ENCODE data around the gene RAB1A. TPM values are rescaled to one million over a fixed set of nuclear protein-coding genes. Genes with fewer than 3 reads are reported as not detected.
"Not testable (repeated sequence)": the region's sequence is repeated elsewhere in the genome, so short reads cannot be mapped to it uniquely, and the experiment has no call there.

Gene RAB1A
- total and polyA plus RNA-seq, 2 of the 13 experiments (the other 11 are each of a cell fraction or from before 2014, with no cell fraction given) = 206 to 226 TPM

DNA sequence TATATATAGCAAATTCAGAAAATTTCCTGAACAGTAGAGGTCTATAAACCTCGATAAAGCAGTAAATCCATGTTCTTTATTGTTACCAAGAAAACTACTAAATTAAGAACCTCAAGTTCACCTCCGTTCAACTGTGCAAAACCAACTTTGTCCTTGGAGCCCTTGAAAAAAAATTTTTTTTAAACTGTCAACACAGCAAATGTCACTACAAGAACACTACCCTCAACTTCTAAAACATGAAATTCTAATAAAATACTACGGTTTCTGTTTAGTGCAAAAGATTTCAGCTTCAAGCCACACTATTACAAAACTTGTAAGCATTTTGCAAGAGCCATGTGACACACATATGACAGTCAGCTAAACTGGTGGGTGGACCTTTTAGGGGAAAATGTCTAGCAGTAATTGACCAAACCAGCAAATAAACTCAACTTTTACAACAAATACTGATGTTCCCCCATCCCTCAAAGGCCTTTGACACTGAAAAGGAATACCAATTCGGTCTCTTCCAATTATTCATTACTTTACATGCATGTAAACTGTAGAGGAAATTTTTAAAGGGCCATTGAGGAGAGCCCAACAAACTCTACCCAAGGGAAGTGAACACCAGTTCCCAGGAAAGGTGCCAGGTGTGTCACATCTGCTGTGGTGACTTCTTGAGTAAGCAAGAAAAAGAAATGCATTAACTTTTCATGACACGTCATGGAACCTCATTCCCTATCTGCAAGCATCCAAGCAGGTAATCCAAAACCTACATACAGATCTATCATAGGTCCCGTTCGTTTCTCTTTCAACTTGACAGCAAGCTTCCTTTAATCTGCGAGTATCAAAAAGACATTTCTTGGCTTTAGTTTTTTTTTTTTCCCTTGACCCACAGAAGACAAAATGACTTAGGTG lies 1.4 kb downstream of the RAB1A start (continued):
- no peak for TF ChIP-seq ELF3 (CRISPR knock-in tag; IDR thresholded peaks at IDR 0.05)
- TF ChIP-seq POLR2A (IDR thresholded peaks at IDR 0.05; ENCODE audit: insufficient read depth in 1 of 2, low read depth in 2 of 2, low read length in 2 of 2) = peak in 1 of 2 experiments; percentile 19; a peak in 1 of 4 replicates
- TF ChIP-seq ARID5B (CRISPR knock-in tag; IDR thresholded peaks at IDR 0.05) = 0 out of 2 replicates have a peak, but pooled peaks have one; percentile 6
- TF ChIP-seq SIN3A (IDR thresholded peaks at IDR 0.05; ENCODE audit: borderline replicate concordance, low read depth, low read length) = peak; percentile 76; the same call in 1 of the 2 replicates
- TF ChIP-seq MAFF (IDR thresholded peaks at IDR 0.05; ENCODE audit: low read depth, low read length) = peak; percentile 58
- peak; percentile 86 for TF ChIP-seq TGIF2 (CRISPR knock-in tag; IDR thresholded peaks at IDR 0.05)
- TF ChIP-seq AKNA (CRISPR knock-in tag; IDR thresholded peaks at IDR 0.05; ENCODE audit: borderline replicate concordance) = 0 out of 2 replicates have a peak, but pooled peaks have one; percentile 12
- TF ChIP-seq FOXJ3 (CRISPR knock-in tag; IDR thresholded peaks at IDR 0.05; ENCODE audit: borderline replicate concordance) = no peak
- TF ChIP-seq WIZ (CRISPR knock-in tag; IDR thresholded peaks at IDR 0.05) = 0 out of 2 replicates have a peak, but pooled peaks have one; percentile 13
- TF ChIP-seq FOXK1 (CRISPR knock-in tag; IDR thresholded peaks at IDR 0.05; ENCODE audit: borderline replicate concordance, low read depth) = 0 out of 2 replicates have a peak, but pooled peaks have one; percentile 29
- TF ChIP-seq ZNF878 (CRISPR knock-in tag; IDR thresholded peaks at IDR 0.05) = no peak
- no peak for TF ChIP-seq MAF1 (CRISPR knock-in tag; IDR thresholded peaks at IDR 0.05; ENCODE audit: borderline replicate concordance)

- not testable (repeated sequence) for H3K27ac ChIP-seq (ENCODE audit: extremely low read length, insufficient read depth, low read length); H3K9me3 ChIP-seq (ENCODE audit: low read length)
- H4K20me1 ChIP-seq (ENCODE audit: insufficient read depth, low read length) = peaks cover 90% of the 10 kb centered on the region
These were observed 4.4 kb downstream of the RAB1A start for GRCh38 chr2:65125457-65125856.

More at GRCh38 chr2:65125457-65125856, 4.4 kb downstream of the RAB1A start:
- DNase-seq (ENCODE audit: low spot score); POLR2A ChIA-PET; CTCF ChIA-PET (ENCODE audit: low intra/inter-chr PET ratio, low total read pairs); H3K4me3 ChIP-seq (replicated peaks in 1 of 3; ENCODE audit: insufficient read depth in 1 of 3, low read depth in 2 of 3, low read length in 3 of 3); BruUV-seq (replicated peaks); H2AFZ ChIP-seq (ENCODE audit: low read length); in situ Hi-C loops (cut with HindIII; ENCODE audit: extremely low pct_ligation_motif_present, low pct_unique_long_range_greater_than_20kb); FAIRE-seq; H3K9ac ChIP-seq (ENCODE audit: insufficient read depth, low read depth, low read length); H3K27me3 ChIP-seq (ENCODE audit: control insufficient read depth in 1 of 2, insufficient read depth in 2 of 2, low read length in 2 of 2); intact Hi-C loops (cut with micrococcal nuclease; ENCODE audit: unreplicated experiment); ATAC-seq: not testable (repeated sequence)
- Histone ChIP-seq H3K4me2 (ENCODE audit: low read depth, low read length) (peak overlapping the region; percentile 98), H3K36me3 (replicated peaks in 1 of 2; ENCODE audit: control insufficient read depth in 1 of 2, insufficient read depth in 2 of 2, low read length in 2 of 2) (peaks cover 0 to 14% of the 10 kb centered on the region in 2 experiments; a peak in 3 of 5 replicates), H3K4me1 (ENCODE audit: insufficient read depth, low read length) (peaks cover 49% of the 10 kb centered on the region), H3K79me2 (ENCODE audit: insufficient read depth, low read length) (peaks cover 94% of the 10 kb centered on the region)
- 90% methylated on average over 7 of the region's 7 CpGs for WGBS (ENCODE audit: low lambda C conversion rate)
